ENCODE measurements around the gene AFAP1.

- TF ChIP-seq, protein P1, sequence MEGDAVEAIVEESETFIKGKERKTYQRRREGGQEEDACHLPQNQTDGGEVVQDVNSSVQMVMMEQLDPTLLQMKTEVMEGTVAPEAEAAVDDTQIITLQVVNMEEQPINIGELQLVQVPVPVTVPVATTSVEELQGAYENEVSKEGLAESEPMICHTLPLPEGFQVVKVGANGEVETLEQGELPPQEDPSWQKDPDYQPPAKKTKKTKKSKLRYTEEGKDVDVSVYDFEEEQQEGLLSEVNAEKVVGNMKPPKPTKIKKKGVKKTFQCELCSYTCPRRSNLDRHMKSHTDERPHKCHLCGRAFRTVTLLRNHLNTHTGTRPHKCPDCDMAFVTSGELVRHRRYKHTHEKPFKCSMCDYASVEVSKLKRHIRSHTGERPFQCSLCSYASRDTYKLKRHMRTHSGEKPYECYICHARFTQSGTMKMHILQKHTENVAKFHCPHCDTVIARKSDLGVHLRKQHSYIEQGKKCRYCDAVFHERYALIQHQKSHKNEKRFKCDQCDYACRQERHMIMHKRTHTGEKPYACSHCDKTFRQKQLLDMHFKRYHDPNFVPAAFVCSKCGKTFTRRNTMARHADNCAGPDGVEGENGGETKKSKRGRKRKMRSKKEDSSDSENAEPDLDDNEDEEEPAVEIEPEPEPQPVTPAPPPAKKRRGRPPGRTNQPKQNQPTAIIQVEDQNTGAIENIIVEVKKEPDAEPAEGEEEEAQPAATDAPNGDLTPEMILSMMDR (IDR thresholded peaks at IDR 0.05; ENCODE audit: insufficient read depth, low read depth, low read length), result no peak
- no peak for TF ChIP-seq EZH2 (IDR thresholded peaks at IDR 0.05; ENCODE audit: insufficient read depth, low read length)
These were observed 132.2 kb downstream of the AFAP1 start for GRCh38 chr4:7807351-7807921.

Data from astrocyte (in vitro differentiated cells and primary cell).